Omental fat pad (tissue), 4 donors: ENCODE results near the gene SCAI. TPM values are rescaled to one million over a fixed set of nuclear protein-coding genes. Genes with fewer than 3 reads are reported as not detected.

Source experiments
- ATAC-seq: fragments of 150-250 bp; one replicate; pipeline ENCODE4 v1.9.1; 2016; ENCODE audit warnings: mild to moderate bottlenecking, moderate library complexity; ENCODE audit not compliant: low FRiP score
- DNase-seq: peaks from one replicate; pipeline ENCODE4 v3.0.0-alpha.2; 2019; ENCODE audit warnings: low spot score
- CTCF ChIP-seq, 3 donors: fragments of 450-650 bp; IDR thresholded peaks; one replicate each; pipeline ENCODE4 v1.5.1; 2016 to 2017; ENCODE audit warnings: antibody characterized with exemption in 3 of 3, mild to moderate bottlenecking in 3 of 3, moderate library complexity in 2 of 3
- total RNA-seq, 4 donors: library from RNA; depleted of rRNA; stranded (reverse); fragments of >200 nt; gene quantifications; one replicate each; pipeline ENCODE4 v1.1.0, GENCODE V29; 2016

The SCAI gene
- total RNA-seq, 4 donors from 2014 or later: 4.0 to 9.1 (median 6.6) TPM

- no peak for TF ChIP-seq CTCF (IDR thresholded peaks at IDR 0.05)
- DNase-seq (no peak), ATAC-seq (no peak)
Measured at GRCh38 chr9:125008599-125008998, 134.7 kb downstream of the SCAI start.

- ATAC-seq: no peak
- no peak for TF ChIP-seq CTCF (IDR thresholded peaks at IDR 0.05)
- no peak for DNase-seq
Measured at GRCh38 chr9:125003332-125003731, 140.0 kb downstream of the SCAI start.

GRCh38 chr9:124983698-124984097 is 159.6 kb downstream of the SCAI start:
- no peak for TF ChIP-seq CTCF (IDR thresholded peaks at IDR 0.05)
- DNase-seq (no peak), ATAC-seq (no peak)

- no peak for TF ChIP-seq CTCF (IDR thresholded peaks at IDR 0.05)
- ATAC-seq (no peak), DNase-seq (no peak)
Measured at GRCh38 chr9:124980431-124980830, 162.9 kb downstream of the SCAI start.

- no peak for TF ChIP-seq CTCF (IDR thresholded peaks at IDR 0.05)
- DNase-seq: no peak
- no peak for ATAC-seq
Measured at GRCh38 chr9:124975131-124975530, 168.2 kb downstream of the SCAI start.

GRCh38 chr9:124973807-124974206 is 169.5 kb downstream of the SCAI start:
- no peak for TF ChIP-seq CTCF (IDR thresholded peaks at IDR 0.05)
- DNase-seq: no peak
- no peak for ATAC-seq

GRCh38 chr9:124972241-124972770 is 171.0 kb downstream of the SCAI start:
- DNase-seq (no peak), ATAC-seq (no peak)
- TF ChIP-seq CTCF (IDR thresholded peaks at IDR 0.05): no peak
